CD4-positive, alpha-beta T cell (primary cell): ENCODE results near the gene GLRX. TPM values are rescaled to one million over a fixed set of nuclear protein-coding genes. Genes with fewer than 3 reads are reported as not detected.
A peak's percentile ranks its signal among the peaks of the same experiment; 100 is the strongest.

Experiments
- ATAC-seq: fragments of 200-7000 bp; cut with Tn5 transposase; one replicate; pipeline ENCODE4 v1.10.0; 2022; ENCODE audit warnings: mild to moderate bottlenecking; ENCODE audit not compliant: poor library complexity
- CTCF ChIA-PET: fragments of 350-600 bp; sonication (Branson Sonifier 250); formaldehyde crosslinking; loops from one replicate; lab custom pipeline; 2021; ENCODE audit warnings: antibody characterized with exemption, inconsistent platforms; lab: Charles Lee
- POLR2A ChIA-PET: fragments of 350-600 bp; sonication (Branson Sonifier 250); formaldehyde crosslinking; loops from one replicate; lab custom pipeline; 2021; ENCODE audit warnings: antibody characterized with exemption, inconsistent platforms; lab: Charles Lee
- DNase-seq, 14 experiments: peaks; one replicate each; pipeline ENCODE4 v3.0.0-alpha.2; 2013 to 2020; ENCODE audit warnings: mixed read lengths in 2 of 14
- H3K27ac ChIP-seq, 2 donors: one replicate each; pipeline versions ENCODE4 v1.5.1 to v1.7.0; 2013; ENCODE audit warnings: low read length in 2 of 2, low read depth in 1 of 2, mild to moderate bottlenecking in 1 of 2
- H3K27me3 ChIP-seq, 2 experiments: 1 replicate in 1 of 2; 2 replicates in 1 of 2; pipeline versions ENCODE4 v1.6.1 to v1.7.0; 2013; ENCODE audit warnings: low read length in 2 of 2, control low read depth in 1 of 2, mild to moderate bottlenecking in 1 of 2, moderate library complexity in 1 of 2; ENCODE audit not compliant: insufficient read depth in 2 of 2, control insufficient read depth in 1 of 2
- H3K36me3 ChIP-seq: one replicate; pipeline ENCODE4 v1.6.1; 2013; ENCODE audit warnings: low read length, control low read depth; ENCODE audit not compliant: insufficient read depth
- H3K4me1 ChIP-seq: one replicate; pipeline ENCODE4 v1.6.1; 2013; ENCODE audit warnings: low read length, control low read depth; ENCODE audit not compliant: insufficient read depth
- H3K4me3 ChIP-seq: one replicate; pipeline ENCODE4 v1.5.1; 2013; ENCODE audit warnings: mild to moderate bottlenecking, low read length, moderate library complexity
- H3K9me3 ChIP-seq, 2 experiments: 1 replicate in 1 of 2; 2 replicates in 1 of 2; pipeline versions ENCODE4 v1.6.1 to v1.7.0; 2013; ENCODE audit warnings: low read length in 2 of 2, mild to moderate bottlenecking in 2 of 2, control low read depth in 1 of 2, moderate library complexity in 1 of 2; ENCODE audit not compliant: control insufficient read depth in 1 of 2, insufficient read depth in 1 of 2
- H3K27ac Mint-ChIP-seq: one replicate; pipeline ENCODE4 v1.8.0; 2020; ENCODE audit warnings: mixed read lengths
- H3K27me3 Mint-ChIP-seq: one replicate; pipeline ENCODE4 v1.8.0; 2021; ENCODE audit warnings: mixed read lengths
- H3K36me3 Mint-ChIP-seq: one replicate; pipeline ENCODE4 v1.8.0; 2021; ENCODE audit warnings: low read depth, mixed read lengths
- H3K4me1 Mint-ChIP-seq: one replicate; pipeline ENCODE4 v1.8.0; 2021; ENCODE audit warnings: low read depth, mixed read lengths
- H3K4me3 Mint-ChIP-seq: one replicate; pipeline ENCODE4 v1.8.0; 2020; ENCODE audit warnings: mild to moderate bottlenecking, mixed read lengths
- H3K9me3 Mint-ChIP-seq: one replicate; pipeline ENCODE4 v1.8.0; 2020; ENCODE audit warnings: mixed read lengths
- intact Hi-C, 2 experiments: fragments of 100-400 bp; cut with DNase I in 1 of 2; cut with micrococcal nuclease in 1 of 2; formaldehyde crosslinking; loops; one replicate each; pipeline versions ENCODE4 v1.15.1 to v1.9.0; 2023 to 2025; cut with DNase I, micrococcal nuclease
- total RNA-seq, 174 experiments: library from RNA in 2 of 174; stranded (reverse) in 2 of 174; gene quantifications; one replicate each; pipeline ENCODE4 v1.2.3 and lab custom pipeline; 2021 to 2026
- TF ChIP-seq, protein P1 (sequence below): fragments of 200-600 bp; IDR thresholded peaks from one replicate; pipeline ENCODE4 v1.8.0; 2022; ENCODE audit warnings: antibody characterized with exemption, mild to moderate bottlenecking

Gene GLRX
- total RNA-seq, 2 experiments from 2014 or later, result 16.9 to 18.7 TPM

DNA sequence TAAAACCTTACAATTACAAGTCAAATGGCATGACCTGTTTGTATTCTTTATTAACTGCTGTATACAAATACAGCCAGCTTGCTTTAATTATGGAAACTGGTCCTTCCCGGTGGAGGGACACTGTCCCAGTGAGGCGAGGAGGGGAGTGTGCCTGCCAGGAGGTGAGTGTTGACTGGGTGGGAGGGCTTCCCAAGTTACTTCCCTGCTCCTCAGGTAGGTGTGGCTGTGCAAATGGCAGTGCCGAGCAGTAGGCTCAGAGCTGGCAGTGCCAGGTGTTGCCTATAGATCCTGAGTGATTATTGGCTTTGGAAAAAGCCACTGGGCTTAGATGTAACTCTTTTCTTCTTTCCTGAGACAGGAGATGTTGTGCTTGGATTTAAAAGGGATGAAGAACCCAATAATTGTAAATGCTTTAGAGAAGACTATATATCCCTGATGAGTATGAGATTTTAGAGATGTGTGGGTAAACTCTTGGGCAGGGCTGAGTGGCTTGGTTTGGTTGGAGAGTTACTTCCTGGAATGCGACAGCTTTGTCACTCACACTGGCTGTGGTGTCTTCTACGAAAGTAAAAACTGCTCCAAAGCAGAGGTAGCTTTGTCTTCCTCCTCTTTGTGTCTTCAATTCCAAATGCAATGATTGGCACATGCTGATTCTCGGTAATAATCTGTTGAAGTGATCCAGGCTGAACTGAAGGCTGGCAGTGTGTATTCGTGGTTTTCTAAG is 43.7 kb downstream of the GLRX start:
- ChIA-PET POLR2A (no interaction called here), CTCF (interaction anchor here (1.0 kb wide), 1 partner anchor 68 kb away, joined by 3 read pairs; no protein-coding TSS in a partner anchor)
- TF ChIP-seq, protein P1, sequence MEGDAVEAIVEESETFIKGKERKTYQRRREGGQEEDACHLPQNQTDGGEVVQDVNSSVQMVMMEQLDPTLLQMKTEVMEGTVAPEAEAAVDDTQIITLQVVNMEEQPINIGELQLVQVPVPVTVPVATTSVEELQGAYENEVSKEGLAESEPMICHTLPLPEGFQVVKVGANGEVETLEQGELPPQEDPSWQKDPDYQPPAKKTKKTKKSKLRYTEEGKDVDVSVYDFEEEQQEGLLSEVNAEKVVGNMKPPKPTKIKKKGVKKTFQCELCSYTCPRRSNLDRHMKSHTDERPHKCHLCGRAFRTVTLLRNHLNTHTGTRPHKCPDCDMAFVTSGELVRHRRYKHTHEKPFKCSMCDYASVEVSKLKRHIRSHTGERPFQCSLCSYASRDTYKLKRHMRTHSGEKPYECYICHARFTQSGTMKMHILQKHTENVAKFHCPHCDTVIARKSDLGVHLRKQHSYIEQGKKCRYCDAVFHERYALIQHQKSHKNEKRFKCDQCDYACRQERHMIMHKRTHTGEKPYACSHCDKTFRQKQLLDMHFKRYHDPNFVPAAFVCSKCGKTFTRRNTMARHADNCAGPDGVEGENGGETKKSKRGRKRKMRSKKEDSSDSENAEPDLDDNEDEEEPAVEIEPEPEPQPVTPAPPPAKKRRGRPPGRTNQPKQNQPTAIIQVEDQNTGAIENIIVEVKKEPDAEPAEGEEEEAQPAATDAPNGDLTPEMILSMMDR, result no peak
- Mint-ChIP-seq H3K36me3 (no peaks in the 10 kb centered on the region), H3K9me3 (no peaks in the 10 kb centered on the region), H3K27ac (no peak overlapping the region), H3K27me3 (no peaks in the 10 kb centered on the region), H3K4me3 (no peak overlapping the region), H3K4me1 (peaks cover 5% of the 10 kb centered on the region)
- Histone ChIP-seq H3K27me3 (no peaks in the 10 kb centered on the region), H3K36me3 (no peaks in the 10 kb centered on the region), H3K4me1 (no peaks in the 10 kb centered on the region), H3K9me3 (no peaks in the 10 kb centered on the region), H3K4me3 (no peak overlapping the region), H3K27ac (no peak overlapping the region)
- DNase-seq (no peak), ATAC-seq (no peak)
- intact Hi-C loops, result loop anchor here in 1 of 2 experiments (2.0 to 5.0 kb wide), 3 partner anchors 112 to 553 kb away; no protein-coding TSS in a partner anchor

DNA sequence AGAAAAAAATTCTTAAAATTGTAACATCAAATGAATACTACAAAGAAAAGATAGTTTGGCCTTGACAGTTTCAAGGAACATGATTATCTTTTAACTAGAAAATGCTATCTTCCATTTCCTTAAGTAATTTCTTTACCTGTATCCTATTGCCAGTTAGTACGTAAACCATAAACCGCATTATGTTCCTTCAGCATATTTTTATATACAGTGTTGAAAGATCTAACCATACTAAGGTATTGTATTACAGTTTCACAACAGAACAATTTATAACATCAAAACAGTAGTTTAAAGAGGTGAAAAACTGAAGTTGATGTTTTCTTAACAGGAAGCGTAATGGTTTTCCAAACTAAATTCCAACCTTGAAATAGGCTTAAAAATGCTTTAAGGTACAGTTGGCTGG is 45.1 kb downstream of the GLRX start:
- no peaks in the 10 kb centered on the region for H3K36me3 ChIP-seq
- no peaks in the 10 kb centered on the region for H3K36me3 Mint-ChIP-seq
- H3K27me3 Mint-ChIP-seq, result no peaks in the 10 kb centered on the region
- POLR2A ChIA-PET, result no interaction called here
- peaks cover 5% of the 10 kb centered on the region for H3K4me1 Mint-ChIP-seq
- no peak overlapping the region for H3K27ac ChIP-seq
- no peaks in the 10 kb centered on the region for H3K9me3 Mint-ChIP-seq
- no peaks in the 10 kb centered on the region for H3K9me3 ChIP-seq
- CTCF ChIA-PET, result no interaction called here
- intact Hi-C loops, result loop anchor here in 1 of 2 experiments (5.0 kb wide), 1 partner anchor 555 kb away; no protein-coding TSS in a partner anchor
- no peaks in the 10 kb centered on the region for H3K27me3 ChIP-seq
- H3K4me3 ChIP-seq, result no peak overlapping the region
- DNase-seq (no peak), ATAC-seq (no peak)
- H3K4me1 ChIP-seq, result no peaks in the 10 kb centered on the region
- TF ChIP-seq, protein P1, result no peak
- no peak overlapping the region for H3K4me3 Mint-ChIP-seq
- no peak overlapping the region for H3K27ac Mint-ChIP-seq

DNA sequence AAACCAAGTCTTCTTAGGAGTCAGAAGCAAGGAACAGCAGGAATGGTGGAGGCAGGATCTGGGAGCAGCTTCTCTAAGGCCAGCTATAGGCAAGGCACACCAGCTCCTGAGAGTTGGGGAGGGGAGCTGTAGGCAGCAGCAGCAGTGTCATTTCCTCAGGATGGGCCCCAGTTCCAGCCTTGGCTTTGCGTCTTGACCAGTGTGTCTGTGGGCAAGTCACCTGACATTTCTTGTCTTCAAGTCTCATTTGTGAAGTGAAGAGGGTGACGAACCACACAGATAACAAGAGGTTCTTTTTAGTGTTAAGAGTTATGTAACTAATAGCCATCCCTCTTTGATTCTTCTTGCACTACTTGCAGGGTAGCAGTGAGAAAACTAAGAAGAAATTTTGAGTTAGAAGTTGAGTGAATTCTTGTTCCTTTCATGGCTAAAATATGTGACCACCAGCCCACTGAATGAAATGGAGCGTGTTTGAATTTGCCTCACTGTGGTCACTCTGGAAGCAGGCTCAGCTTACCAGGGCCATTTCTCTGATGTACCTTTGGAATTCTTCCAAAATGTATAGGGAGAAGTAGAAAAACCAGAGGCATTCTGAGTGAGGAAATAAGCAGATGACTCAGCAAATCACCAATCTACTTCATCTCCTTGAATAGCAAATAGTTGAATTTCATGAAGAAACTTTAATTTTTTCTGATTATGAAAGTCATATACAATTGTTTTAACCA is 49.0 kb downstream of the GLRX start:
- no peaks in the 10 kb centered on the region for H3K4me1 ChIP-seq
- Mint-ChIP-seq H3K36me3 (no peaks in the 10 kb centered on the region), H3K9me3 (no peaks in the 10 kb centered on the region), H3K27me3 (no peaks in the 10 kb centered on the region), H3K4me1 (no peaks in the 10 kb centered on the region), H3K27ac (no peak overlapping the region), H3K4me3 (no peak overlapping the region)
- CTCF ChIA-PET, result no interaction called here
- H3K27me3 ChIP-seq, result no peaks in the 10 kb centered on the region
- DNase-seq (peak in 1 of 14 experiments; percentile 29), ATAC-seq (no peak)
- H3K9me3 ChIP-seq, result no peaks in the 10 kb centered on the region
- H3K4me3 ChIP-seq, result no peak overlapping the region
- intact Hi-C loops, result no loop called here
- H3K36me3 ChIP-seq, result no peaks in the 10 kb centered on the region
- TF ChIP-seq, protein P1, result no peak
- H3K27ac ChIP-seq, result no peak overlapping the region
- POLR2A ChIA-PET, result no interaction called here
